Mesenchymal stem cell (in vitro differentiated cells and primary cell): ENCODE data around the gene OR6T1.

Experiments used
- DNase-seq: peaks from one replicate; pipeline ENCODE4 v3.0.0-alpha.2; 2013
- H2AFZ ChIP-seq: one replicate; pipeline ENCODE4 v1.6.1; 2013; ENCODE audit warnings: low read depth, mild to moderate bottlenecking, control low read depth, inconsistent platforms, low read length, moderate library complexity
- H2AK5ac ChIP-seq: 2 replicates; pipeline ENCODE4 v1.6.1; 2013; ENCODE audit warnings: low read length, moderate library complexity, mild to moderate bottlenecking, inconsistent platforms; ENCODE audit not compliant: severe bottlenecking
- H2BK120ac ChIP-seq: one replicate; pipeline ENCODE4 v1.6.1; 2013; ENCODE audit warnings: low read depth, mild to moderate bottlenecking, inconsistent platforms, low read length, moderate library complexity
- H2BK12ac ChIP-seq, 2 experiments: one replicate each; pipeline ENCODE4 v1.6.1; 2013; ENCODE audit warnings: inconsistent platforms in 2 of 2, low read length in 2 of 2, mild to moderate bottlenecking in 2 of 2, moderate library complexity in 2 of 2, control low read depth in 1 of 2
- H2BK15ac ChIP-seq: one replicate; pipeline ENCODE4 v1.6.1; 2013; ENCODE audit warnings: mild to moderate bottlenecking, low read depth, inconsistent platforms; ENCODE audit not compliant: poor library complexity, severe bottlenecking
- H2BK5ac ChIP-seq: 2 replicates; pipeline ENCODE4 v1.6.1; 2013; ENCODE audit warnings: low read depth, mild to moderate bottlenecking, low read length, control low read depth, inconsistent platforms; ENCODE audit not compliant: poor library complexity, severe bottlenecking
- H3K14ac ChIP-seq, 2 experiments: one replicate each; pipeline ENCODE4 v1.6.1; 2013; ENCODE audit warnings: inconsistent platforms in 2 of 2, low read length in 2 of 2, control low read depth in 1 of 2, mild to moderate bottlenecking in 1 of 2, moderate library complexity in 1 of 2
- H3K18ac ChIP-seq, 2 experiments: one replicate each; pipeline ENCODE4 v1.6.1; 2013; ENCODE audit warnings: inconsistent platforms in 2 of 2, low read length in 2 of 2, control low read depth in 1 of 2, low read depth in 1 of 2, mild to moderate bottlenecking in 1 of 2
- H3K23ac ChIP-seq, 2 experiments: one replicate each; pipeline ENCODE4 v1.6.1; 2013; ENCODE audit warnings: inconsistent platforms in 2 of 2, low read length in 2 of 2, mild to moderate bottlenecking in 2 of 2, moderate library complexity in 2 of 2, control low read depth in 1 of 2
- H3K27ac ChIP-seq: 2 replicates; pipeline ENCODE4 v1.5.1; 2013; ENCODE audit warnings: mild to moderate bottlenecking, moderate library complexity, low read length, control low read depth, inconsistent platforms; ENCODE audit not compliant: poor library complexity, severe bottlenecking
- H3K27me3 ChIP-seq, 2 experiments: 2 replicates each; pipeline versions ENCODE4 v1.6.1 to v1.7.0; 2013; ENCODE audit warnings: low read length in 2 of 2, mild to moderate bottlenecking in 2 of 2, moderate library complexity in 2 of 2, control low read depth in 1 of 2, inconsistent platforms in 1 of 2; ENCODE audit not compliant: control insufficient read depth in 1 of 2, insufficient read depth in 1 of 2
- H3K36me3 ChIP-seq, 2 experiments: 2 replicates each; pipeline versions ENCODE4 v1.6.1 to v1.7.0; 2013; ENCODE audit warnings: low read length in 2 of 2, control low read depth in 1 of 2, inconsistent platforms in 1 of 2, low read depth in 1 of 2, mild to moderate bottlenecking in 1 of 2; ENCODE audit not compliant: insufficient read depth in 2 of 2, control insufficient read depth in 1 of 2
- H3K4ac ChIP-seq, 2 experiments: one replicate each; pipeline ENCODE4 v1.6.1; 2013; ENCODE audit warnings: inconsistent platforms in 2 of 2, low read length in 2 of 2, mild to moderate bottlenecking in 2 of 2, moderate library complexity in 2 of 2, control low read depth in 1 of 2, low read depth in 1 of 2
- H3K4me1 ChIP-seq: 2 replicates; pipeline ENCODE4 v1.6.1; 2013; ENCODE audit warnings: low read depth, low read length, control low read depth; ENCODE audit not compliant: control insufficient read depth, insufficient read depth
- H3K4me2 ChIP-seq: 2 replicates; pipeline ENCODE4 v1.6.1; 2013; ENCODE audit warnings: low read length, mild to moderate bottlenecking, inconsistent platforms; ENCODE audit not compliant: poor library complexity, severe bottlenecking
- H3K4me3 ChIP-seq, 2 experiments: 2 replicates each; pipeline versions ENCODE4 v1.5.1 to v1.7.0; 2013; ENCODE audit warnings: low read length in 2 of 2, mild to moderate bottlenecking in 2 of 2, control low read depth in 1 of 2, low read depth in 1 of 2; ENCODE audit not compliant: insufficient read depth in 1 of 2
- H3K79me1 ChIP-seq: replicated peaks from 2 replicates; pipeline ENCODE4 v1.6.1; 2013; ENCODE audit warnings: mild to moderate bottlenecking, control low read depth, low read length, inconsistent platforms; ENCODE audit not compliant: poor library complexity, severe bottlenecking
- H3K9ac ChIP-seq: 2 replicates; pipeline ENCODE4 v1.7.0; 2013; ENCODE audit warnings: mild to moderate bottlenecking, low read length, moderate library complexity
- H3K9me3 ChIP-seq: 2 replicates; pipeline ENCODE4 v1.7.0; 2013; ENCODE audit warnings: mild to moderate bottlenecking, low read length; ENCODE audit not compliant: control insufficient read depth
- H4K8ac ChIP-seq: one replicate; pipeline ENCODE4 v1.6.1; 2013; ENCODE audit warnings: inconsistent platforms, mild to moderate bottlenecking, low read length, moderate library complexity
- H4K91ac ChIP-seq: one replicate; pipeline ENCODE4 v1.6.1; 2013; ENCODE audit warnings: mild to moderate bottlenecking, low read length, inconsistent platforms
- WGBS: methylation state at CpG from one replicate; pipeline ENCODE4 v1.1.7; 2013; ENCODE audit warnings: mixed read lengths; 5-methylcytosine and 5-hydroxymethylcytosine counted together

OR6T1 gene

DNA sequence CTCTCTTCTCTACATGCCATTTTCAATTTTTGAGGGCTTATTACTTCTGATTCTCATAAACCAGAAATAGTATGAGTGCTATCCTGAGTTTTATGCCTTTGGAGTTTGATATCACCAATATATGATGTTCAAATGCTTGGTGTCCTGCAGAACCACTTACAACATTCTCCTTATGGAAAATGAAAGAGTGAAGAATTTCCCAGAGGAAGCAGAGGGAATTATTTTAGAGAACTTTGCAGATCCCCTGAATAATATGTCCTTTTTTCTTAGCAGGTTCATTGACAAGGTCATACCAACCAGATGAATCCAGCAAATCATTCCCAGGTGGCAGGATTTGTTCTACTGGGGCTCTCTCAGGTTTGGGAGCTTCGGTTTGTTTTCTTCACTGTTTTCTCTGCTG lies 4.3 kb downstream of the OR6T1 start, which contains the start of gene OR4D5:
Gene OR4D5 (plus strand): TSS at position 301 of the 400 bp plus-strand sequence. CDS start 0 bp downstream, at position 301.
- no peak within 1 kb of the TSS for H3K4ac ChIP-seq
- WGBS: 71% methylated on average over 1 of the region's 1 CpG

GRCh38 chr11:123924027-123924426 lies 19.6 kb downstream of the OR6T1 start:
- DNase-seq: no peak
- peaks cover 2% of the 10 kb centered on the region for H3K9me3 ChIP-seq
- no peak overlapping the region for H2AFZ ChIP-seq
- no peak overlapping the region for H3K18ac ChIP-seq
- no peak overlapping the region for H2BK12ac ChIP-seq
- no peak overlapping the region for H3K4me3 ChIP-seq
- no peaks in the 10 kb centered on the region for H3K27me3 ChIP-seq
- no peak overlapping the region for H3K4me2 ChIP-seq
- H3K9ac ChIP-seq: no peak overlapping the region
- H3K79me1 ChIP-seq: no peaks in the 10 kb centered on the region
- no peak overlapping the region for H2BK120ac ChIP-seq
- H3K4ac ChIP-seq: no peak overlapping the region
- H3K27ac ChIP-seq: no peak overlapping the region
- no peak overlapping the region for H3K14ac ChIP-seq
- H2AK5ac ChIP-seq: no peak overlapping the region
- no peaks in the 10 kb centered on the region for H3K4me1 ChIP-seq
- H4K91ac ChIP-seq: no peak overlapping the region
- H2BK5ac ChIP-seq: no peak overlapping the region
- no peak overlapping the region for H3K23ac ChIP-seq
- H2BK15ac ChIP-seq: no peak overlapping the region
- no CpG with 5 or more reads among the region's 1 CpG for WGBS
- H4K8ac ChIP-seq: no peak overlapping the region
- no peaks in the 10 kb centered on the region for H3K36me3 ChIP-seq

More for the DNA sequence above, 4.3 kb downstream of the OR6T1 start, which contains the start of gene OR4D5:
- Histone ChIP-seq H3K18ac (no peak within 1 kb of the TSS), H3K27ac (no peak within 1 kb of the TSS), H3K14ac (no peak within 1 kb of the TSS), H3K9me3 (peaks cover 7% of the 10 kb centered on the region), H2AFZ (no peak within 1 kb of the TSS), H3K4me3 (no peak within 1 kb of the TSS), H3K79me1 (no peaks in the 10 kb centered on the region), H2BK5ac (no peak within 1 kb of the TSS), H3K4me1 (no peaks in the 10 kb centered on the region), H2BK12ac (no peak within 1 kb of the TSS), H3K9ac (no peak within 1 kb of the TSS), H3K27me3 (no peaks in the 10 kb centered on the region), H3K4me2 (no peak within 1 kb of the TSS), H2AK5ac (no peak within 1 kb of the TSS), H2BK120ac (no peak within 1 kb of the TSS), H4K8ac (no peak within 1 kb of the TSS), H2BK15ac (no peak within 1 kb of the TSS), H3K23ac (no peak within 1 kb of the TSS), H4K91ac (no peak within 1 kb of the TSS), H3K36me3 (no peaks in the 10 kb centered on the region)
- no peak for DNase-seq

DNA sequence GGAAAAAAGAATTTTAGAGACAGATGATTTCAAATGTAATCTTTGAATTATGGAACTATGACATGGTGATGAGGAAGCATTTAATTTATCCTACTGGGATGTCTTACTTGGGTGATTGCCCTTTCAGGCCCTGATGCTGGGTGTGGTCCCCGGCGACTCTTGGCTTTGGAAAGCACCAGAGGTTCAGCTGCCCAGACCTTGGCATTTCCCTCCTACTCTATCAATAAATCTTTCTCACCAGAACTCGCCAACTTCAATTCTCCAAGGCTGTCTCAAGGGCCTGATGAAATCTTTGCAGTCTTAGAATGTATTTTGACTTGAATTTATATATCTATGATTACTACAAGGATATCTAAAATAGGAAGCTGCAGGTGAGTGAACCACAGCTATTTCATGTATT lies 22.7 kb downstream of the OR6T1 start:
- H3K4me1 ChIP-seq: no peaks in the 10 kb centered on the region
- H3K27me3 ChIP-seq: no peaks in the 10 kb centered on the region
- H4K8ac ChIP-seq: no peak overlapping the region
- H3K79me1 ChIP-seq: no peaks in the 10 kb centered on the region
- no peak overlapping the region for H3K4me2 ChIP-seq
- no peak overlapping the region for H3K27ac ChIP-seq
- H4K91ac ChIP-seq: no peak overlapping the region
- H2BK15ac ChIP-seq: no peak overlapping the region
- no peak overlapping the region for H2AK5ac ChIP-seq
- H3K9me3 ChIP-seq: no peaks in the 10 kb centered on the region
- no peaks in the 10 kb centered on the region for H3K36me3 ChIP-seq
- WGBS: 100% methylated on average over 2 of the region's 3 CpGs
- H3K14ac ChIP-seq: no peak overlapping the region
- no peak overlapping the region for H3K9ac ChIP-seq
- DNase-seq: no peak
- no peak overlapping the region for H3K4me3 ChIP-seq
- no peak overlapping the region for H3K4ac ChIP-seq
- no peak overlapping the region for H3K23ac ChIP-seq
- H2AFZ ChIP-seq: no peak overlapping the region
- no peak overlapping the region for H2BK5ac ChIP-seq
- no peak overlapping the region for H2BK120ac ChIP-seq
- no peak overlapping the region for H2BK12ac ChIP-seq
- H3K18ac ChIP-seq: no peak overlapping the region

- Histone ChIP-seq H3K79me1 (no peaks in the 10 kb centered on the region), H4K8ac (no peak overlapping the region), H4K91ac (no peak overlapping the region), H3K18ac (no peak overlapping the region), H3K4me2 (no peak overlapping the region), H2BK15ac (no peak overlapping the region), H3K36me3 (no peaks in the 10 kb centered on the region), H2AFZ (no peak overlapping the region), H3K4ac (no peak overlapping the region), H3K4me3 (no peak overlapping the region), H3K4me1 (no peaks in the 10 kb centered on the region), H3K23ac (no peak overlapping the region), H2BK12ac (no peak overlapping the region), H3K27ac (no peak overlapping the region), H3K14ac (no peak overlapping the region), H3K9ac (no peak overlapping the region), H2BK5ac (no peak overlapping the region), H2BK120ac (no peak overlapping the region), H2AK5ac (no peak overlapping the region), H3K27me3 (no peaks in the 10 kb centered on the region), H3K9me3 (no peaks in the 10 kb centered on the region)
- DNase-seq: no peak
- WGBS: 54% methylated on average over 3 of the region's 3 CpGs
Observed at GRCh38 chr11:123905826-123906225, 37.8 kb downstream of the OR6T1 start.
